ENCODE data around the gene FAM89A. TPM values are rescaled to one million over a fixed set of nuclear protein-coding genes. Genes with fewer than 3 reads are reported as not detected.

The FAM89A gene
- total and polyA plus RNA-seq, 9 of the 15 experiments (the other 6 are each of a cell fraction or from before 2014, with no cell fraction given), result 8.7 to 66.2 (median 43.3) TPM

GRCh38 chr1:231000201-231000600 is 39.9 kb downstream of the FAM89A start:
- POLR2A ChIA-PET, result interaction anchor here (1.0 to 1.2 kb wide), 2 partner anchors 8 to 34 kb away, joined by 3 to 4 read pairs; no protein-coding TSS in a partner anchor
- TSS peak; percentile 33 for BruUV-seq (replicated peaks)
- FAIRE-seq, result no peak

More at GRCh38 chr1:231000201-231000600, 39.9 kb downstream of the FAM89A start:
- H3K27me3 ChIP-seq (ENCODE audit: control insufficient read depth in 2 of 2, insufficient read depth in 2 of 2, low read length in 2 of 2), result no peaks in the 10 kb centered on the region
- no peaks in the 10 kb centered on the region for H4K20me1 ChIP-seq (replicated peaks; ENCODE audit: control insufficient read depth, insufficient read depth, low read length)
- H3K9ac ChIP-seq (ENCODE audit: insufficient read depth in 1 of 2, low read depth in 2 of 2, low read length in 2 of 2), result no peak overlapping the region
- in situ Hi-C loops (cut with MboI) (no loop called here), intact Hi-C loops (cut with micrococcal nuclease) (no loop called here)
- 96% methylated on average over 4 of the region's 4 CpGs for WGBS (ENCODE audit: insufficient coverage, low coverage, missing lambda C conversion rate)
- no peak overlapping the region for H3K27ac ChIP-seq (ENCODE audit: extremely low read depth, low read depth, low read length)
- no peak overlapping the region for H3K4me2 ChIP-seq (ENCODE audit: insufficient read depth, low read length)
- no peak for DNase-seq (ENCODE audit: extremely low read depth in 1 of 4, low spot score in 3 of 4)
- H3K36me3 ChIP-seq (ENCODE audit: control insufficient read depth, insufficient read depth, low read length), result peaks cover 60% of the 10 kb centered on the region
- H3K4me3 ChIP-seq, result no peak overlapping the region
- no peak overlapping the region for H2AFZ ChIP-seq (ENCODE audit: low read depth, low read length)
- H3K4me1 ChIP-seq (replicated peaks in 1 of 2; ENCODE audit: control insufficient read depth in 2 of 2, insufficient read depth in 2 of 2, low read length in 2 of 2), result no peaks in the 10 kb centered on the region
- no peak for TF ChIP-seq FIP1L1 (IDR thresholded peaks at IDR 0.05; ENCODE audit: low read depth, low read length, poor library complexity, severe bottlenecking)
- TF ChIP-seq, protein P1, sequence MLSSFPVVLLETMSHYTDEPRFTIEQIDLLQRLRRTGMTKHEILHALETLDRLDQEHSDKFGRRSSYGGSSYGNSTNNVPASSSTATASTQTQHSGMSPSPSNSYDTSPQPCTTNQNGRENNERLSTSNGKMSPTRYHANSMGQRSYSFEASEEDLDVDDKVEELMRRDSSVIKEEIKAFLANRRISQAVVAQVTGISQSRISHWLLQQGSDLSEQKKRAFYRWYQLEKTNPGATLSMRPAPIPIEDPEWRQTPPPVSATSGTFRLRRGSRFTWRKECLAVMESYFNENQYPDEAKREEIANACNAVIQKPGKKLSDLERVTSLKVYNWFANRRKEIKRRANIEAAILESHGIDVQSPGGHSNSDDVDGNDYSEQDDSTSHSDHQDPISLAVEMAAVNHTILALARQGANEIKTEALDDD (IDR thresholded peaks at IDR 0.05), result no peak
- no peak for TF ChIP-seq ZNF75A (CRISPR knock-in tag; IDR thresholded peaks at IDR 0.05)
- TF ChIP-seq, protein P2, sequence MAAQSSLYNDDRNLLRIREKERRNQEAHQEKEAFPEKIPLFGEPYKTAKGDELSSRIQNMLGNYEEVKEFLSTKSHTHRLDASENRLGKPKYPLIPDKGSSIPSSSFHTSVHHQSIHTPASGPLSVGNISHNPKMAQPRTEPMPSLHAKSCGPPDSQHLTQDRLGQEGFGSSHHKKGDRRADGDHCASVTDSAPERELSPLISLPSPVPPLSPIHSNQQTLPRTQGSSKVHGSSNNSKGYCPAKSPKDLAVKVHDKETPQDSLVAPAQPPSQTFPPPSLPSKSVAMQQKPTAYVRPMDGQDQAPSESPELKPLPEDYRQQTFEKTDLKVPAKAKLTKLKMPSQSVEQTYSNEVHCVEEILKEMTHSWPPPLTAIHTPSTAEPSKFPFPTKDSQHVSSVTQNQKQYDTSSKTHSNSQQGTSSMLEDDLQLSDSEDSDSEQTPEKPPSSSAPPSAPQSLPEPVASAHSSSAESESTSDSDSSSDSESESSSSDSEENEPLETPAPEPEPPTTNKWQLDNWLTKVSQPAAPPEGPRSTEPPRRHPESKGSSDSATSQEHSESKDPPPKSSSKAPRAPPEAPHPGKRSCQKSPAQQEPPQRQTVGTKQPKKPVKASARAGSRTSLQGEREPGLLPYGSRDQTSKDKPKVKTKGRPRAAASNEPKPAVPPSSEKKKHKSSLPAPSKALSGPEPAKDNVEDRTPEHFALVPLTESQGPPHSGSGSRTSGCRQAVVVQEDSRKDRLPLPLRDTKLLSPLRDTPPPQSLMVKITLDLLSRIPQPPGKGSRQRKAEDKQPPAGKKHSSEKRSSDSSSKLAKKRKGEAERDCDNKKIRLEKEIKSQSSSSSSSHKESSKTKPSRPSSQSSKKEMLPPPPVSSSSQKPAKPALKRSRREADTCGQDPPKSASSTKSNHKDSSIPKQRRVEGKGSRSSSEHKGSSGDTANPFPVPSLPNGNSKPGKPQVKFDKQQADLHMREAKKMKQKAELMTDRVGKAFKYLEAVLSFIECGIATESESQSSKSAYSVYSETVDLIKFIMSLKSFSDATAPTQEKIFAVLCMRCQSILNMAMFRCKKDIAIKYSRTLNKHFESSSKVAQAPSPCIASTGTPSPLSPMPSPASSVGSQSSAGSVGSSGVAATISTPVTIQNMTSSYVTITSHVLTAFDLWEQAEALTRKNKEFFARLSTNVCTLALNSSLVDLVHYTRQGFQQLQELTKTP (IDR thresholded peaks at IDR 0.05; ENCODE audit: low read depth in 1 of 2, partially characterized antibody in 2 of 2), result no peak
- no peak for TF ChIP-seq RHOXF2B (CRISPR knock-in tag; conservative IDR thresholded peaks at IDR 0.05)
- TF ChIP-seq YY1 (IDR thresholded peaks at IDR 0.05; ENCODE audit: borderline replicate concordance in 1 of 3, control insufficient read depth in 1 of 3, extremely low read depth in 1 of 3, insufficient read depth in 3 of 3, insufficient read length in 1 of 3, insufficient replicate concordance in 2 of 3, low read depth in 1 of 3, low read length in 2 of 3), result no peak
- no peak for TF ChIP-seq PML (IDR thresholded peaks at IDR 0.05; ENCODE audit: low read length)
- no peak for TF ChIP-seq HCFC1 (IDR thresholded peaks at IDR 0.05; ENCODE audit: low read depth, low read length)
- no peak for TF ChIP-seq HMG20B (CRISPR knock-in tag; IDR thresholded peaks at IDR 0.05)
- no peaks in the 10 kb centered on the region for H3K79me2 ChIP-seq (ENCODE audit: control insufficient read depth, insufficient read depth, low read length)
- CTCF ChIA-PET (ENCODE audit: low intra/inter-chr PET ratio), result no interaction called here
- ATAC-seq, result no peak
- H3K9me1 ChIP-seq (ENCODE audit: control insufficient read depth, insufficient read depth, low read length), result no peaks in the 10 kb centered on the region
- H3K9me3 ChIP-seq (replicated peaks; ENCODE audit: control insufficient read depth, insufficient read depth, low read depth, low read length), result no peaks in the 10 kb centered on the region

All from K562 (cell line).